ENCODE data around the gene TFDP3. TPM values are rescaled to one million over a fixed set of nuclear protein-coding genes. Genes with fewer than 3 reads are reported as not detected.

TFDP3 gene
- total and polyA plus RNA-seq, 10 of the 15 experiments (the other 5 are each of a cell fraction or from before 2014, with no cell fraction given): 0.14 TPM; not detected in 9

DNA sequence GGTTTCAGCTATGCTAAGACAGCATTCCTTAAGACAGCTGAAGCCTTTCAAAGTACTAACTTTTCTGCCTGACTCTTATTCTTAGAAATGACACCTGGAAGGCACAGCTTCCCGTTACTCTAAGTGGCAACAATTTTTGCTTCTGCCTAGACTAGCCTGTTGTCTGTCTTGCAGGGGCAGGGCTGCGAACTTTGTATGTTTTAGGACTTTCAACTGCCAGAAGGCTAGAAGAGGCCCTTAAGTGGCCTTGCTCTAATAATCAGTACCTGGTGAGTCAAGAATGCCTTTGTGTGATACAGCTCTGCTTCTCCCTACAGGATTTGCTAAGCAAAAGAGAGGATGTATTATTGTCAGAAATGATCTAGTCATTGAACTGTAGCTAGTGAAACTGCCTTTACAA, 30.0 kb upstream of the TFDP3 start:
- intact Hi-C loops (cut with micrococcal nuclease; ENCODE audit: unreplicated experiment) (no loop called here), in situ Hi-C loops (cut with MboI) (no loop called here)
- Histone ChIP-seq H2AFZ (ENCODE audit: control insufficient read depth, low read depth, low read length) (no peak overlapping the region), H3K36me3 (ENCODE audit: control insufficient read depth in 2 of 2, insufficient read depth in 2 of 2, low read length in 1 of 2) (no peaks in the 10 kb centered on the region), H3K79me2 (ENCODE audit: control insufficient read depth, insufficient read depth, low read length) (no peaks in the 10 kb centered on the region), H3K9me3 (replicated peaks; ENCODE audit: control insufficient read depth, insufficient read depth, low read length) (no peaks in the 10 kb centered on the region; the same call in 2 of the 3 replicates), H3K27me3 (replicated peaks in 1 of 2; ENCODE audit: control insufficient read depth in 2 of 2, insufficient read depth in 2 of 2, low read length in 1 of 2) (no peaks in the 10 kb centered on the region), H3K4me2 (ENCODE audit: control insufficient read depth, insufficient read depth) (no peak overlapping the region), H4K20me1 (ENCODE audit: control insufficient read depth, insufficient read depth) (no peaks in the 10 kb centered on the region), H3K4me1 (ENCODE audit: control insufficient read depth, insufficient read depth, low read length) (no peaks in the 10 kb centered on the region), H3K4me3 (no peak overlapping the region), H3K9ac (ENCODE audit: control insufficient read depth, insufficient read depth, low read length) (no peak overlapping the region), H3K27ac (ENCODE audit: control insufficient read depth, insufficient read depth) (no peak overlapping the region)
- no peak for FAIRE-seq
- POLR2A ChIA-PET: no interaction called here
- SMC1A ChIA-PET (ENCODE audit: uncharacterized antibody, unreplicated experiment): no interaction called here
- RAD21 ChIA-PET (ENCODE audit: unreplicated experiment): no interaction called here
- TF ChIP-seq SPI1 (IDR thresholded peaks at IDR 0.05; ENCODE audit: borderline replicate concordance, insufficient read depth, low read depth, low read length): no peak
- TF ChIP-seq, protein P1, sequence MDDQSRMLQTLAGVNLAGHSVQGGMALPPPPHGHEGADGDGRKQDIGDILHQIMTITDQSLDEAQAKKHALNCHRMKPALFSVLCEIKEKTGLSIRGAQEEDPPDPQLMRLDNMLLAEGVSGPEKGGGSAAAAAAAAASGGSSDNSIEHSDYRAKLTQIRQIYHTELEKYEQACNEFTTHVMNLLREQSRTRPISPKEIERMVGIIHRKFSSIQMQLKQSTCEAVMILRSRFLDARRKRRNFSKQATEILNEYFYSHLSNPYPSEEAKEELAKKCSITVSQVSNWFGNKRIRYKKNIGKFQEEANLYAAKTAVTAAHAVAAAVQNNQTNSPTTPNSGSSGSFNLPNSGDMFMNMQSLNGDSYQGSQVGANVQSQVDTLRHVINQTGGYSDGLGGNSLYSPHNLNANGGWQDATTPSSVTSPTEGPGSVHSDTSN (IDR thresholded peaks at IDR 0.05; ENCODE audit: insufficient replicate concordance, low read depth, low read length): no peak
- no peak for DNase-seq (ENCODE audit: low read depth, low spot score)
- no peak for ATAC-seq
- 19% methylated on average over 2 of the region's 2 CpGs for WGBS (ENCODE audit: insufficient coverage, insufficient replicate concordance, low lambda C conversion rate, missing lambda C conversion rate)
- CTCF ChIA-PET: interaction anchor here (1.4 to 1.8 kb wide), 2 partner anchors 12 to 25 kb away, joined by 4 to 8 read pairs; no protein-coding TSS in a partner anchor
- no TSS peak for BruUV-seq (replicated peaks)

DNA sequence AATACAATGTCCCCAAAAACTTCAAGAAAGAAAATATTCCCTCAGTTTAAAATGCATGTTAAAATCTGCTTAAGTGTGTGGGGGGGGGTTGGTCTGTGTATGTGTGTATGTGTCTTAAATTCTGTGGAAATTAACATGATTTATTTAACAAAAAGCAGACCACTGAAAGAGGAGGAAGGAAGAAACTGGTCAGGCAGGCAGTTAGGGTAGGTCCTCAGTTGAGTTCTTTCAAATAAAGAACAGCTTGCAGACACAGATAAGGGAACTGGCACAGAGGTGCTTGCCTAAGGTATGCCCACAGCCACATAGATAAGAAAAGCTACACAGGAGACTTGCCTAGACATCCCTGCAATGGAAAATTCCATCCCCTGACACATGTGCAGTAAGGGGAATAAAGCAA, 28.8 kb upstream of the TFDP3 start:
- in situ Hi-C loops (cut with MboI) (no loop called here), intact Hi-C loops (cut with micrococcal nuclease; ENCODE audit: unreplicated experiment) (no loop called here)
- CTCF ChIA-PET: no interaction called here
- TF ChIP-seq EED (IDR thresholded peaks at IDR 0.05; ENCODE audit: low read depth) (no peak), DPF2 (IDR thresholded peaks at IDR 0.05) (no peak), RFX5 (IDR thresholded peaks at IDR 0.05; ENCODE audit: low read depth, low read length) (no peak), KAT2A (conservative IDR thresholded peaks at IDR 0.05; ENCODE audit: control insufficient read depth, low read depth, low read length) (no peak), RELA (IDR thresholded peaks at IDR 0.05; ENCODE audit: borderline replicate concordance, partially characterized antibody) (no peak), MYC (IDR thresholded peaks at IDR 0.05; ENCODE audit: insufficient read depth, insufficient read length, insufficient replicate concordance, low read length, severe bottlenecking) (no peak)
- TF ChIP-seq, protein P2, sequence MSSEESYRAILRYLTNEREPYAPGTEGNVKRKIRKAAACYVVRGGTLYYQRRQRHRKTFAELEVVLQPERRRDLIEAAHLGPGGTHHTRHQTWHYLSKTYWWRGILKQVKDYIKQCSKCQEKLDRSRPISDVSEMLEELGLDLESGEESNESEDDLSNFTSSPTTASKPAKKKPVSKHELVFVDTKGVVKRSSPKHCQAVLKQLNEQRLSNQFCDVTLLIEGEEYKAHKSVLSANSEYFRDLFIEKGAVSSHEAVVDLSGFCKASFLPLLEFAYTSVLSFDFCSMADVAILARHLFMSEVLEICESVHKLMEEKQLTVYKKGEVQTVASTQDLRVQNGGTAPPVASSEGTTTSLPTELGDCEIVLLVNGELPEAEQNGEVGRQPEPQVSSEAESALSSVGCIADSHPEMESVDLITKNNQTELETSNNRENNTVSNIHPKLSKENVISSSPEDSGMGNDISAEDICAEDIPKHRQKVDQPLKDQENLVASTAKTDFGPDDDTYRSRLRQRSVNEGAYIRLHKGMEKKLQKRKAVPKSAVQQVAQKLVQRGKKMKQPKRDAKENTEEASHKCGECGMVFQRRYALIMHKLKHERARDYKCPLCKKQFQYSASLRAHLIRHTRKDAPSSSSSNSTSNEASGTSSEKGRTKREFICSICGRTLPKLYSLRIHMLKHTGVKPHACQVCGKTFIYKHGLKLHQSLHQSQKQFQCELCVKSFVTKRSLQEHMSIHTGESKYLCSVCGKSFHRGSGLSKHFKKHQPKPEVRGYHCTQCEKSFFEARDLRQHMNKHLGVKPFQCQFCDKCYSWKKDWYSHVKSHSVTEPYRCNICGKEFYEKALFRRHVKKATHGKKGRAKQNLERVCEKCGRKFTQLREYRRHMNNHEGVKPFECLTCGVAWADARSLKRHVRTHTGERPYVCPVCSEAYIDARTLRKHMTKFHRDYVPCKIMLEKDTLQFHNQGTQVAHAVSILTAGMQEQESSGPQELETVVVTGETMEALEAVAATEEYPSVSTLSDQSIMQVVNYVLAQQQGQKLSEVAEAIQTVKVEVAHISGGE (CRISPR knock-in tag; IDR thresholded peaks at IDR 0.05): no peak
- TF ChIP-seq, protein P3, sequence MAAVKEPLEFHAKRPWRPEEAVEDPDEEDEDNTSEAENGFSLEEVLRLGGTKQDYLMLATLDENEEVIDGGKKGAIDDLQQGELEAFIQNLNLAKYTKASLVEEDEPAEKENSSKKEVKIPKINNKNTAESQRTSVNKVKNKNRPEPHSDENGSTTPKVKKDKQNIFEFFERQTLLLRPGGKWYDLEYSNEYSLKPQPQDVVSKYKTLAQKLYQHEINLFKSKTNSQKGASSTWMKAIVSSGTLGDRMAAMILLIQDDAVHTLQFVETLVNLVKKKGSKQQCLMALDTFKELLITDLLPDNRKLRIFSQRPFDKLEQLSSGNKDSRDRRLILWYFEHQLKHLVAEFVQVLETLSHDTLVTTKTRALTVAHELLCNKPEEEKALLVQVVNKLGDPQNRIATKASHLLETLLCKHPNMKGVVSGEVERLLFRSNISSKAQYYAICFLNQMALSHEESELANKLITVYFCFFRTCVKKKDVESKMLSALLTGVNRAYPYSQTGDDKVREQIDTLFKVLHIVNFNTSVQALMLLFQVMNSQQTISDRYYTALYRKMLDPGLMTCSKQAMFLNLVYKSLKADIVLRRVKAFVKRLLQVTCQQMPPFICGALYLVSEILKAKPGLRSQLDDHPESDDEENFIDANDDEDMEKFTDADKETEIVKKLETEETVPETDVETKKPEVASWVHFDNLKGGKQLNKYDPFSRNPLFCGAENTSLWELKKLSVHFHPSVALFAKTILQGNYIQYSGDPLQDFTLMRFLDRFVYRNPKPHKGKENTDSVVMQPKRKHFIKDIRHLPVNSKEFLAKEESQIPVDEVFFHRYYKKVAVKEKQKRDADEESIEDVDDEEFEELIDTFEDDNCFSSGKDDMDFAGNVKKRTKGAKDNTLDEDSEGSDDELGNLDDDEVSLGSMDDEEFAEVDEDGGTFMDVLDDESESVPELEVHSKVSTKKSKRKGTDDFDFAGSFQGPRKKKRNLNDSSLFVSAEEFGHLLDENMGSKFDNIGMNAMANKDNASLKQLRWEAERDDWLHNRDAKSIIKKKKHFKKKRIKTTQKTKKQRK (IDR thresholded peaks at IDR 0.05; ENCODE audit: low read depth, low read length): no peak
- POLR2A ChIA-PET: no interaction called here
- Histone ChIP-seq H3K9ac (ENCODE audit: control insufficient read depth, insufficient read depth, low read length) (no peak overlapping the region), H2AFZ (ENCODE audit: control insufficient read depth, low read depth, low read length) (no peak overlapping the region), H3K4me3 (no peak overlapping the region), H3K79me2 (ENCODE audit: control insufficient read depth, insufficient read depth, low read length) (no peaks in the 10 kb centered on the region), H3K27me3 (replicated peaks in 1 of 2; ENCODE audit: control insufficient read depth in 2 of 2, insufficient read depth in 2 of 2, low read length in 1 of 2) (no peaks in the 10 kb centered on the region), H4K20me1 (ENCODE audit: control insufficient read depth, insufficient read depth) (no peaks in the 10 kb centered on the region), H3K4me1 (ENCODE audit: control insufficient read depth, insufficient read depth, low read length) (no peaks in the 10 kb centered on the region), H3K4me2 (ENCODE audit: control insufficient read depth, insufficient read depth) (no peak overlapping the region), H3K36me3 (ENCODE audit: control insufficient read depth in 2 of 2, insufficient read depth in 2 of 2, low read length in 1 of 2) (no peaks in the 10 kb centered on the region), H3K9me3 (replicated peaks; ENCODE audit: control insufficient read depth, insufficient read depth, low read length) (no peaks in the 10 kb centered on the region; the same call in 2 of the 3 replicates), H3K27ac (ENCODE audit: control insufficient read depth, insufficient read depth) (no peak overlapping the region)
- ATAC-seq (no peak), DNase-seq (ENCODE audit: low read depth, low spot score) (no peak), FAIRE-seq (no peak)
- BruUV-seq (replicated peaks): no TSS peak
- RAD21 ChIA-PET (ENCODE audit: unreplicated experiment): no interaction called here
- SMC1A ChIA-PET (ENCODE audit: uncharacterized antibody, unreplicated experiment): no interaction called here
